NT2/D1 (cell line): ENCODE results near the gene ABLIM1.

Experiments
- SUZ12 ChIP-seq: IDR thresholded peaks from 2 replicates; pipeline ENCODE4 v1.6.1; 2011; ENCODE audit not compliant: insufficient read length, insufficient read depth; ENCODE audit errors: extremely low read depth
- YY1 ChIP-seq: IDR thresholded peaks from 2 replicates; pipeline ENCODE4 v1.6.1; 2011; ENCODE audit not compliant: insufficient read length, insufficient read depth

DNA sequence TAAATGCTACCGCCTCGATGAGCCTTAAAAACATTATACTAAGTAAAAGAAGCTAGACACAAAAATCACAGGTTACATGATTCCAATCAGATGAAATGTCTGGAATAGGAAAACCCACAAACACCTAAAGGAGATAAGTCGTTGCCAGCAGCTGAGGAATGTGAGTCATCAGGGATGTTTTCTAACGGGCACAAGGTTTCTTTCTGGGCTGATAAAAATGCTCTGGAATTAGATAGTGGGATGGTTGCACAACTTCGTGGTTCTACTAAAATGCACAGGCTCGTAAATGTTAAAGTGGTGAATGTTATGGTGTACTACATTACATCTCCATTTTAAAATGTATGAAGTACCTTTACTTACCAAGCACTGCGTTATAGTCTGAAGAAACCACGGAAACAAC is 9.7 kb downstream of the ABLIM1 start:
- TF ChIP-seq YY1 = no peak
- TF ChIP-seq SUZ12 = no peak
